Measurements from ENCODE around the gene CD2.
"Not testable (repeated sequence)": the region's sequence is repeated elsewhere in the genome, so short reads cannot be mapped to it uniquely, and the experiment has no call there.

The CD2 gene

GRCh38 chr1:116732726-116733125, 21.5 kb upstream of the CD2 start:
- no peak for DNase-seq

- DNase-seq, result no peak
Observed at GRCh38 chr1:116733476-116734365, 20.5 kb upstream of the CD2 start.

GRCh38 chr1:116735246-116735645, 19.0 kb upstream of the CD2 start:
- no peak for DNase-seq

- no peak for DNase-seq
Observed at GRCh38 chr1:116737020-116737854, 17.0 kb upstream of the CD2 start.

GRCh38 chr1:116737855-116738321, 16.3 kb upstream of the CD2 start:
- DNase-seq, result no peak

- no peak for DNase-seq
Observed at GRCh38 chr1:116738673-116739370, 15.4 kb upstream of the CD2 start.

- DNase-seq, result no peak
Observed at GRCh38 chr1:116739371-116740012, 14.7 kb upstream of the CD2 start.

- no peak for DNase-seq
Observed at GRCh38 chr1:116740296-116740695, 13.9 kb upstream of the CD2 start.

GRCh38 chr1:116740746-116741145, 13.5 kb upstream of the CD2 start:
- DNase-seq, result no peak

GRCh38 chr1:116741836-116742565, 12.2 kb upstream of the CD2 start:
- DNase-seq, result no peak

- no peak for DNase-seq
Observed at GRCh38 chr1:116743535-116743934, 10.7 kb upstream of the CD2 start.

GRCh38 chr1:116748272-116748671, 6.0 kb upstream of the CD2 start:
- DNase-seq, result no peak

GRCh38 chr1:116751146-116751545, 3.1 kb upstream of the CD2 start:
- DNase-seq, result no peak

- DNase-seq, result no peak
Observed at GRCh38 chr1:116751621-116752020, 2.6 kb upstream of the CD2 start.

- no peak for DNase-seq
Observed at GRCh38 chr1:116753312-116753711, 918 bp upstream of the CD2 start.

- DNase-seq, result no peak
Observed at GRCh38 chr1:116755066-116755465, 836 bp downstream of the CD2 start.

GRCh38 chr1:116755681-116756080, 1.5 kb downstream of the CD2 start:
- no peak for DNase-seq

GRCh38 chr1:116756092-116756491, 1.9 kb downstream of the CD2 start:
- not testable (repeated sequence) for DNase-seq

- DNase-seq, result not testable (repeated sequence)
Observed at GRCh38 chr1:116758456-116758815, 4.2 kb downstream of the CD2 start.

- no peak for DNase-seq
Observed at GRCh38 chr1:116759636-116760035, 5.4 kb downstream of the CD2 start.

GRCh38 chr1:116760487-116760886, 6.3 kb downstream of the CD2 start:
- DNase-seq, result no peak

Measured in GOT3 (cell line).